Cerebellar nuclear complex (tissue), 1 donor: ENCODE data around the gene RAB40B.

Experiments
- DNase-seq, 2 experiments: peaks; one replicate each; lab custom pipeline; 2025; lab: John Stamatoyannopoulos, UW

Gene RAB40B

DNA sequence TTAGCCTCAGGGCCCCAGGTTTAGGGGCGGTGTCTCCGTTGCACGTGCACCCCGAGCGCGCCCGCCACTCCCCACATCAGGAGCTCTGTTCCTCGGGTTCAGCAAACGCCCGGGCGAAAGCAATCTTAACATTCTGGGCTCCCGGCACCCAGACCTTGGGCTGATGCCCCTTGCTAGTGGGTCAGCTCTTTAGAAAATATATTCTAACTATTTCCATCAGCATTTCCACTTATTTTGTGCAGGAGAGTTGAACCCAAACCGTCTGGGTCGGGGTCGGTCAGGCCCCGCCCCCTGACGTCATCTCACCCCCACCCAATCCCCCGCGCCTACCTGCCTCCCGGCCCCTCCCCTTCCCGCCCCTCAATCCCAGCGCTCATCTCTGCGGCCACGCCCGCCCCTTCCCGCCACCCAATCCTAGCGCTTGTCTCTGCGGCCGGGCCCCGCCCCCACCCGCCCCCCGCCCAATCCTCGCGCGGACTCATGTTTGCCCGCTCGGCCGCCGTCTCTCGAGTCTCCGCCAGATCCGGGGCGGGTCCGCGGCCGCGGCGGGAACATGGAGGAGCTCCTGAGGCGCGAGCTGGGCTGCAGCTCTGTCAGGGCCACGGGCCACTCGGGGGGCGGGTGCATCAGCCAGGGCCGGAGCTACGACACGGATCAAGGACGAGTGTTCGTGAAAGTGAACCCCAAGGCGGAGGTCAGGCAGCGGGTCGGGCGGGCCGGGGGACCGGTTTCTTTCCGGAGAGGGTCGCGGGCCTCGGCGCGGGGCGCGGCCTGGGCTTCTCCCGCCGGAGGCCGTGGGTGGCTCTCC, 17.9 kb upstream of the RAB40B start, which contains the start of gene FN3KRP:
TSS of gene FN3KRP (plus strand) at position 504 of the 808 bp plus-strand sequence. CDS start at position 554, 50 bp downstream.
- DNase-seq: peak; percentile 19 to 35

DNA sequence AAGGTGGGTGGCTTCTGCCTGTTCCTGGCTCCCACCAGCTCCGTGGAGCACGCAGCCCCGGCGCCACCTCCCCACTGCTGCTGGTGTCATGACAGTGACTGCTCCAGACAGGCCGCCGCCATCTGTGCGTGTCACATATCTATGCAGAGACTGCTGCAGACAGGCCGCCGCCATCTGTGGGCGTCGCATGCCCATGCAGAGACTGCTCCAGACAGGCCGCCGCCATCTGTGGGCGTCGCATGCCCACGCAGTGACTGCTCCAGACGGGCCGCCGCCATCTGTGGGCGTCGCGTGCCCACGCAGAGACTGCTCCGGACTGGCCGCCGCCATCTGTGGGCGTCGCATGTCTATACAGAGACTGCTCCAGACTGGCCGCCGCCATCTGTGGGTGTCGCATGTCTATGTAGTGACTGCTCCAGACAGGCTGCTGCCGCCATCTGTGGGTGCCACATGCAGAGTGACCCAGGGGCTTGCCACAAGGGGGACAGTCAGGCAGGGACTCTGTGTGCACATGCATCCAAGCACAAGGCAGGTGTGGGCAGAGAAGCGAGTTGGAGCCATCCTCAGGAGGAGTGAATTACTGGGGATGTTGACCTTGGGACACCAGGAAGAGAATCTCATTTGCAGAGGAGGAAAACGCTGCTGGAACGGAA, 14.7 kb upstream of the RAB40B start:
- DNase-seq: no peak

DNA sequence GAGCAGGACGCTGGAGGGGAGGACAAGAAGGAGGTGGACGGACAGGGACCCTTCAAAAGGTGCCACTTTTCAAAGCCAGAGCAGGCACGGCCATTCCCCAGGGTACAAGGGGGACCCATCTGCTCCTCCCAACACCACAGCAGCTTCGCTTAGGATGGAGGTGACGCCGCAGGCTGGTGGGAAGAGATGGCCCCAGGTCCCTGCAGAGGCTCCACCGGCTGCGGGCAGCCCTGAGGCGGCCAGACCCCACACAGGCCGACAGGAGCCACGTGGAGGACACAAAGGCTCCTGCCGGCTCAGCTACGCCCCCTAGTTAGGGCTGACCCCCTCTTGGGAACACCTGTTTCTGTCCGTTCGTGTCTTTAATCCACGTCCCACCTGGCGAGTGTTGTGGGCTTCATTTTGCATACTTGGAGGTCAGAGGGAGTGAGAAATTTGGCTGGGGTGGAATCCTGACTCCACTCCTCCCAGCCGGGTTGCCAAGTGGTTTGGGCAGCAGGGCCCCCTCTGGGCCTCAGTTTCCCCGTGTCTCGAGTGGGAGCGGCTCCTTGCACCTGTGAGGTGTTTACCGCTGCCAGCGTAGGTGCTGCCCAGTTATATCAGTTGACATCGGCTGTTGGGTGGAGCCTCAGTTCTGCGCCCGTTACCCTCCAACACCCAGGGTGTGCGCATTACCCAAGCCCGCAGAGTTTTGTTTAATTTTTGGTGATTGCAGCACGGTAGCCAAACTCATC, 12.2 kb upstream of the RAB40B start:
- no peak for DNase-seq

DNA sequence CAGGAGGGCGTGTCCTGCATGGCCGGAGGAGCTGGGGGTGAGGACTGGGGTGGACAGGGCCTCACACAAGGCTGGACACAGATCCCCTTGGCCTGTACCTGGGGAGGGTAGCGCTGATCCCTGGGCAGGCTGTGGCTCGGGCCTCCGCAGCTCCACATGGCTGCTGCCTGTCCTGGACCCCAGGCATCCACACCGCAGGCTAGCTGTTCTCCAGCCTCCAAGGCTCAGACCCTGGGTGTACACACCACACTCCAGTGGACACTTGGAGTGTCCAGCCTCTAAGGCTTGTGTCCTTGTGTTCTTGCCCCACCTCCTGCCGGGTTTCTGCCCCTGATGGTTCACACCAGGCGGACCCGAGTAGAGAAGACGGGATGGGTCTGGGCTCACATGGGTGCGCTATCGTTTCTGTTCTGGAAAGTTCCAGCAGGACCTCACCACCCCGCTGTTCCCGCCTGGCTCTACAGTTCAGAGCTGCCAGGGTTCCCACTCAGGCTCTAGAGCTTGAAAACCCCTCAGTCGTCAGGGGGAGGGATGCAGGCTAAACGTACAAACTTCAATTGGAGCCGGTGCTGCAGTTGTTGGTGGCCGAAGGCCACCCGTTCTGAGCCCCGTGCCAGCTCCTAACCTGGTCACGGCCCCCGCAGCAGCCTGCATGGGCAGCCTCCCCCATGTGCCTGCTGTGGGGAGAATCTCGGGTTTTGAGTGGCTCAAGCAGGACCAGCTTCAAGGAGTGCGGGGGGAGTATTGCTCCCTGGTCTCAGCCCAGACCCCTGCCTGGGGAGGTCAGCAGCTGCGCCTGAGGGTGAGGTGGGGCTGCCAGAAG, 11.4 kb upstream of the RAB40B start:
- no peak for DNase-seq

DNA sequence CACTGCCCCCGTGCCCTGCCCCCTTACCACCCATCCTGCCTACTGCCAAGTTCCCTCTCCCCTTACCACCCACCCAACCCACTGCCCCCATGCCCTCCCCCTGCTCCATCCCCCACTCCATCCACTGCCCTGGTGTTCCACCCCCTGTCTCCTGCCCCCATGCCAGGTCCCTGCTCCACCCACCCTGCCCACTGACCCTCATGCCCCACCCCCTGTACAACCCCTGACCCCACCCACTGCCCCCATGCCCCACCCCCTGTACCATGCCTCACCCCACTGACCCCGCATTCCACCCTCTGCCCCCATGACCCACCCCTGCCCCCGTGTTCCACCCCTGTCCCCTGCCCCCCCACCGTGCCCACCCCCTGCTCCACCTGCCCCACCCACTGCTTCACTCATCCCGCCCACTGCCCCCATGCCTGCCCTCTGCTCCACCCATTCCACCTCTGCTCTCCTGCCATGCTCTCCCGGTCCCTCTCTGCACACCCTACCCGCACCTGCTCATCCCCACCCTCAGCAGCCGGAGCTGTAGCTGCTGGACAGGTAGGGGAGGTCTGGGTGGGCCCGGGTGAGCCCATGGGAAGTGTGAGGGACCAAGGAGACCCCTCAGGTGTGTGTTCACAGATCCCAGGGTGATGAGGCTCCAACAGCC, 10.7 kb upstream of the RAB40B start:
- no peak for DNase-seq

DNA sequence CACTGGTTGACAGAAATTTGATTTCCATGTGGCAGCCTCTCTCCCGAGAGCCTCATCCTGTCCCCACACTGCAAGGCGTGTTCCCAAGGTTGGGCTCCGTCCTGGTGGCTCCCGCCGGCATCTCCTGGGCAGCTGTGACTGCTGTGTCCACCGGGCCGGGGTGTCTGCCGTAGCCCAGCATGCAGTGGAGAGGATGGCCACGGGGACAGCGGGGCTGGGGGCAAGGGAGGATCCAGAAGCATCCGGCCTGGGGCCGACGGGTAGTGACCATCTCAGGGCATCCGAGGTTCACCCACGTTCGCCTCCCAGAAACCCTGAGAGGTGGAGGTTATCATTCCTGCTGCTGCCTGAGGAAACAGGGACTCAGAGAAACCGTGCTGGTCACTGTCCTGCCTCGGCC, 7.3 kb upstream of the RAB40B start:
- DNase-seq: no peak

DNA sequence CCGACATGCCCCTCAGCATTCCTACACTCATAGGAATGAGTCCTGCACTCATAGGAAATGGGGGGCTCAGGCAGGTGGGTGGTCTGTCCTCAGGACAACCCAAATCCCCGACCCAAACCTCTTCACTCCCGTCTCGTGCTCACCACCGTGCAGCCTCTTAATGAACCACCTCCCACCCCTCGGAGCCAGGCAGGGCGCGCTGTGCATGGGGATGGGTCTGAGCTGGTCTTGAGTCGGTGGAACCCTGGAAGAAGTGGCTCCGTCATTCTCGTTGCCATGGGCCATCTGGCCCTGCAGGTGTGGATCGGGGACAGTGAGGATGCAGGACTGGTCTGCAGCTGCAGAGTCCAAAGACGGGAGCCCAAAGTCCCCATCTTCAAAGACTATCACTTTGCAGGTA, 6.4 kb upstream of the RAB40B start:
- DNase-seq: no peak

DNA sequence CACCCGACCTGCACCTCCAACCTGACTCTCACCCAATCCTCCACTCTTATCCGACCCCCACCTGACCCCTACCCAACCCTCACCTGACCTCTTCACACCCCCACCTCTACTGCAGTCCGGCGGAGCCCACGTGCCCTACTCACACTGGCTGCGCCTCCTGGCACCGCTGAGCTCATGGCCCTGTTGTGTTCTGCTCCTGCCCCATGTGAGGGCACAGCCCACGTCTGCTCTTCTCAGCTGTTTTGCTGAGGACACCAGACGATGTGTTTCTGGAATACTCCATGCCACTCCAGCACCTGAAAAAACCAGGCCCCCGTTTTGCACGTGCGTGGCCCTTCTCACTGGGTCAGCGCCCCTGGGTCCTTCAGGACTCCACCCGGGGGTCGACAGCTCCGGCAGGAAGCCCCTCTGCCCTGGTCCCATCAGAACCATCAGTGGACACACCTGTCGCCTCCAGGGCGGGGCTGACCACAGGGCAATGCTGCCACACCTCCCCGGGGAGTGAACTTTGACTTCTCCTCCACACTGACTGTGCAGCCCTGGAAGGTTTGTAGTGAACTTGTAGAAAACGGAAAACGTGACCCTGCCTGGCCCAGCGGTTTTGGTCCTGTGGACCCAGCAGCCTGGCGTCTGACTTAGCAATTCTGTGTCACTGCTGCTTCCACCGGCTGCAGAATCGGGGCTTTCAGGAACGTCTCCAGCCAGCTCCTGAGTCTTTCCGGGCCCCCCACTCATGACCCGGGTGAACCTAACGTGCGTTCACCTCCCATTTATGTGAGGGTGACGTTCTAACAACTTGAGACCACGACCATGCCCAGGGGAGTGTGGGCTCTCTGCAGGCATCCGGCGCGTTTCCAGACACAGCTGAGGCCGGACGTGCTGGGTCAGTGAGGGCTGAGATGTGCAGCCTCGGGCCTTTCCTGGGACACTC, 5.7 kb upstream of the RAB40B start:
- DNase-seq: no peak

DNA sequence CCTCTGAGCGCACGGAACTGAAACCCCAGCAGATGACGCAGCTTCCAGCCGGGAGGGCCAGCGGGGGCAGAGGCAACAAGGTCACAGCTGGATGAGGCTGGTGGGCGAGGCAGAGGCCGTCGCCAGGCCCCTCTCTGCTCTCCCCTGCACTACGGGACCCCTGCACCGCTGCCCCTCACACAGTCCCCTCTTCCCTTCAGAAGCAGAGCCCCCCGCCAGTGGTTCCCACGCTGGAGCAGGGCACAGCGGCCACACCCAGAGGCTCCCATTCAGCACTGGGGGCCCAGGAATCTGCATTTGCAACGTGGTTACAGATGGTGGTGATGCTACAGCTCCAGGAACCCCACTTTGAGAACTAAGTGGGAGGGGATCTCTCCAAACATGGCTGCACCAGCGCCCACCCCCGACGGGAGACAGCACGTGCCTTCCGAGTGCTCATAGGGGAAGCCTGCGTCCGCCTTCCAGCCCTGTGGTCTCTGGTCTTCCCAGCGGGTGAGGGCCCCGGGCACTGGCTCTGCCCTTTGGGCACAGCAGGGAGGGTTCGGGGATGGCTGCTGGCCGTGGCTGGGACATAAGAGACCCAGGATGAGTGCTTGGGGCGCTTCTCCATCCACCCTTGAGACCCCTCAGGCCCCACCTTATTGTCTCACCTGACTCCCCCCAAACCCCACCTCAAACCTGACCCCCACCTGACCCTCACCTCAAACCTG, 4.7 kb upstream of the RAB40B start:
- DNase-seq: no peak

DNA sequence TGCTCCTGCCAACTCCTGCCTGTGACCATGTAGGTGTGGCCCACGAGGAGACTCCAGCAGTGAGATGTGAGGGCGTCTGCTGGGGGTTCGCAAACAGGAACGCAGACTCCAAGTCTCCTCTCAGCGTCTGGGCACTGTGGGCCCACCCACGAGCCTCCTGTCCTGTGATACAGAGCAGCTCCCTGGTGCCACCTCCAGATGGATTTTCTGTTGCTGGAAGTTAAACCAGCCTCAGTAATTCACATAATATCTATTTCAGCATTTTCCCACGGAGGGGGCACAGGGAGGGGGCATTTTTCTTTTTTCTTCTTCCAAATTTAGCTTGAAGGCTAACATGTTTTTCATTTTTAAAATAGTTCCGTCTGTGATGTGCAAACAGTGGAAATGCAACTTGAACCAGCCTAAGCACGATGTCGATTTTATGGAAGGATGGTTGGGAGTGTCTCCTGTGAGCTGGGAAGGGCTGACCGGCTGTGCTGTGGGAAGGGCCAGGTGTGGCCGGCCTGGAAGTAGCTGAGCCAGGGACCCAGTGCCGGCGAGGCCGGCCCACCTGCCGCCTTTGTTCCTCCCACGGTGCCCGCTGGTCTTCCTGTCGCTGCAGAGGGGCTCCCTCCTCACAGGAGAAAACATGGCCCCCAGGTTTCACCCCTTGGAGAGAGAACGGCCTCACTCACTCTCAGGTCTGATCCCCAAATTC, 3.9 kb upstream of the RAB40B start:
- no peak for DNase-seq

DNA sequence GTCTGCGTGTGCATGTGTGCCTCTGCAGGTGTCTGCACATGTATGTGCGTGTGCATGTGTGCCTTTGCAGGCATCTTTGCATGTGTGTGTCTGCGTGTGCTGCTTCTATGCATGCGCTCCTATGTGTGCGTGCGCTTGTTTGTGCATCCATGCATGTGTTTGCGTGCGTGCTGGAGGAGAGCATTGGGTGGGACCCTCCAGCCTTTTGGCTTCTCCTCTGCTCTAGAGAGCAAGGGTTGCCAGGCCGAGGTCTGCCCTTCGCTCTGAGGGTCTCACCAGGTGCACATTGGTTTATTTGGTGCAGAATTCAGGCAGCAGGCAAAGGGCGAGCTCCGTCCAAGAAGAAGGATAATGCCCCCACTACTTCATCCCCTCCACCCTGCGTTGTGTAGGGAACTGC, 1.1 kb upstream of the RAB40B start:
- DNase-seq: no peak

DNA sequence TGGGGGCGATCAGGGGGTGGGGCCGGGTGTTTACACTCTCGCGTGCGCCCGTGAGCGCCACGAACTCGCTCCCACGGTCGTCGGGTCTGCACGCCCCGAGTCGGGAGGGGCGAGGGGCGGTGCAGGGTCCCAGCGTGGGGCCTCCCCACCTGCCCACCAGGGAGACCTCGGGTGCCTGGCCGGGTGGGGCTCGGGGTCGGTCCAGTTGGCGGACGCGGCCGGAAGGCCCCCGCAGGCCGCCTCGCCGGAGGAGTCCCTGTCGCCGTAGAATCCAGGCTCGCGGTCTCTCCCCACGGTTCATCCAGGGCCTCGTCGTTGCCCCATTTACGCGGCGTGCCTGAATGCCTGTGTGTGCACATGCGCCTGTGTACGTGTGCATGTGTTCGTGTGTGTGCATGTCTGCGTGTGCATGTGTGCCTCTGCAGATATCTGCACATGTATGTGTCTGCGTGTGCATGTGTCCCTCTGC, 510 bp upstream of the RAB40B start:
- no peak for DNase-seq

DNA sequence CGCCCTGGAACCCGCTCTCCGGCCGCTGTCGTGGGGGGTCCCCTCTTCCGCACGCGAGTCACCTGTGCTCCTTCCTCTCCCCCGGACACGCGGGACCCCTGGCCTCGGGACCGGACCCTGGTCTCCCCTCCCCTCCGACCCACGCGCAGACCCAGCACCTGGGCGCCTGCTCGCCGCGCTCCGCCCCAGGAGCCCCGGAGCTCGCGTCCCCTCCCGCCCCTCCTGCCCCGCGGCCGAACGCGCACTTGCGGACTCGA, 762 bp downstream of the RAB40B start:
- DNase-seq: no peak

DNA sequence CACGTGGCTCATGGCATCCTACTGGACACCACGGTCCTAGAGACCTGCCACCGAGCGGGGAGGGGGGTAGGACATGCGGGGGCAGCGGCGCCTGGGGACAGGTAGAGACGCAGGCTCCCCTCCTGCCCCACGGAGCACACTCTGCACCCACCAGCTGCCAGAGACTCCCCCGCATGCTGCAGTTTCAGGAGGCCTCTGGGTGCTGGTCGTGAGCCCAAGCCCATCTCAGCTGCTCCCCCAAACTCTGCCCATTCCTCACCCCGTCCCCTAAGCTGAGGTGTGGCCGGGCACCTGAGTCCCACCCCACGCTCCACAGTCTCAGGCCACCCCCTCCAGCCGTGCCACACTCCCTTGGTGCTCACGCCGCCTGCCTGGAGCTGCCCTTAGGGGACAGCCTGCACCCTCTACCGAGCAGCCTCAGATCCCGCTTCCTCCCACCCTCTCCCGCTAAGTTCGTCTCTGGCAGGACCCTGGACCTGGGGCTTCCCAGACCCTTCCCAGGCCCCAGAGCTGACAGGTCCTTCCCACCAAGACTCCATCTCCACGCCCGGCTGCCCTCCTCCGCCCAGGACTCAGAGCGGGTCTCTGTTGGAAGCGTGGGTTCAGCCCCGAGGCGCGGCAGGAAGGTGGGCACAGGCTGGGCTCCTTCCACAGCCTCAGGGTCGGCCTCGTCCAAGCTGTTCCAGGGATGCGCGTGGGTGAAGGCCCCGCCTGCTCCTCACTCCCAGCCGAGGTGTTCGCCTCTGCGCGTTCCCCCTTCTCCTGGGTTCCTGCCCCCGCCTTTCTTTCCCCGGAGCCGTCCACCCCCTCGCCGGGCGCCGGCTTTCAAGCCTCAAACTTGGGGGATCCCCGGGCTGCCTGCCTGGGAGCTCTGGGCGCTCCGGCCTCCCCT, 1.3 kb downstream of the RAB40B start:
- no peak for DNase-seq

DNA sequence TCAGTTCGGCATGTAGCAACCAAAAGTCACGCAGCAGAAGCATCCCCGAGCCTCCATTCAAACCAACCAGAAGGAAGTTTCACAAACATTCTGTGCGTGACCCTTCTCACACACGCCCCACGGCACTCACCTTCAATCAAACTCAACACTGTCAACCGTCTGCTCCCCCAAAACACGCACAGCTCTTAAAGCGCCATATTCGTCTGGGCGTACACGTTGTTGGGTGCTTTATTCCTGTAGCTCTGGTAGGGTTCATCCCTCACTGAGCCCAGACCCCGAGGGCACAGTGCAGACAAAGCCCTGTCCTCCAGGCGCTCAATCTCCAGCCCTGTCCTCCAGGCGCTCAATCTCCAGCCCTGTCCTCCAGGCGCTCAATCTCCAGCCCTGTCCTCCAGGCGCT, 2.2 kb downstream of the RAB40B start:
- no peak for DNase-seq

DNA sequence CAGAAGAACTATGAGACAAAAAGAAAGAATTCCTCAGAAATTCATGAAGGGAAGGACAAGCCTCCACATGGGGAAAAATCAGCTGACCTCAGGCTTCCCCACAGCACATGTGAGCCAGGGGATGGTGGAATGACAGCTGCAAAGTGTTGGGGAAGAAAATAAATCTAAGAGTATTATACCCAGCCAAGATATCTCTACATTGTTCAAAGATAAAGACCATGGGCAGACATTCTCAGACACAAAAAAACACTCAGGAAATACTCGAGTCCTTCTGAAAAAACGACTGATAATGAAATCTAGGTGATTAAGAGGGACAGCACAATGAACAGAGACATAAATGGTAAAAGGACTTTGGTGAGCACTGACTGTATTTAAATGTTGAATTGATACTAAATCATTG, 3.9 kb downstream of the RAB40B start:
- DNase-seq: no peak

DNA sequence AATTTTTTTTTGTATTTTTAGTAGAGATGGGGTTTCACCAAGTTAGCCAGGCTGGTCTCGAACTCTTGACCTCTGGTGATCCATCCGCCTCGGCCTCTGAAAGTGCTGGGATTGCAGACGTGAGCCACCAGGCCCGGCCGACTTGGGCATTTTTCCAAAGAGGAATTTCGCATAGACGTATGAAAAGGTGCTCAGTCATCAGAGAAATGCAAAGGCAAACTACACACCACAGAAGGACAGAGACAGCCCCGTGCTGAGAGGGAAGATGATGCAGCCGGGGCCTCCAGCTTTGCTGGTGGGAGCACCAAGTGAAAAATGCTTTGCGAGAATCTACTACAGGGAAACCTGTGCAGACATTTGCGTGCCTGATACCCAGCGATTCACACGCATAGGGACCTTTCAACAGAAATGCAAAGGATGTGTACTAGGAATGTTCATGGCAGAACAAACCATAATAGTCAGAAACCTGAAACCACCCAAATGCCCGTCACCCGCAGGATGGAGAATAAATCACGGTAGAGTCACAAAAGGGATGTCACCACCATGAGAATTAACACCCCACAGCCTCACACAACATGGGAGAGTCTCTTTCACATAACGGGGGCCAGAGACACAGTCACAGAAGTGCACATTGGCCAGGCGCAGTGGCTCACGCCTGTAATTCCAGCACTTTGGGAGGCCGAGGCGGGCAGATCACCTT, 5.2 kb downstream of the RAB40B start:
- no peak for DNase-seq

DNA sequence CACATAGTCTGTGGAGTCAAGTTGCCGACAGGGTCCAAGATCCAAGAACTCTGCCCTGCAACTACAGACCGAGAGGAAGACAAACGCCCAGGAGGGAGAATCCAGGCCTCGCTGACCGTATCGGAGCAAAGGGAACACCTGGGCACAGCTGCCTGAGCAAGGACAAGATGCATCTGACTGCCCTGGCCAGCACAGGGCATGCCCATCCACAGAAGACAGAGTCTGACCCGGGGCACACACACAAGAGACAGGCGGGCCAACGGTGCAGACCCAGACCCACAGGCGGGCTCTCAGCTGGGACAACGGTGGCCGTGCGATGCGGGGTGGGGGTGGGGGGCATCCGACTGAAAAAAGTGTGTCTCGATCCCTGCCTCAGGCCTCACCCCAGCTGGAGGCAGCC, 6.2 kb downstream of the RAB40B start:
- DNase-seq: no peak
